Measurements from ENCODE around the gene PPP4R3C. TPM values are rescaled to one million over a fixed set of nuclear protein-coding genes. Genes with fewer than 3 reads are reported as not detected.

The PPP4R3C gene
- total and polyA plus RNA-seq, 2 of the 13 experiments (the other 11 are each of a cell fraction or from before 2014, with no cell fraction given), result not detected

GRCh38 chrX:27445438-27445837, 17.7 kb downstream of the PPP4R3C start (continued):
- TF ChIP-seq SOX13 (IDR thresholded peaks at IDR 0.05) (no peak), SOX13 (CRISPR knock-in tag; conservative IDR thresholded peaks at IDR 0.05 in 1 of 2, IDR thresholded peaks at IDR 0.05 in 1 of 2) (peak in 1 of 2 experiments; percentile 84; a peak in 2 of 4 replicates), TFDP1 (CRISPR knock-in tag; IDR thresholded peaks at IDR 0.05; ENCODE audit: borderline replicate concordance) (no peak), HNF4G (IDR thresholded peaks at IDR 0.05; ENCODE audit: borderline replicate concordance, low read depth, low read length) (peak; percentile 66; the same call in 1 of the 2 replicates), HNF4G (CRISPR knock-in tag; IDR thresholded peaks at IDR 0.05; ENCODE audit: borderline replicate concordance, low read depth) (no peak), RARG (CRISPR knock-in tag; IDR thresholded peaks at IDR 0.05; ENCODE audit: low read depth) (no peak), SMARCC2 (IDR thresholded peaks at IDR 0.05) (no peak), RFXAP (CRISPR knock-in tag; IDR thresholded peaks at IDR 0.05; ENCODE audit: borderline replicate concordance) (no peak), FOXA1 (IDR thresholded peaks at IDR 0.05) (no peak), FOXA1 (CRISPR knock-in tag; IDR thresholded peaks at IDR 0.05) (peak; percentile 49; the same call in 1 of the 2 replicates), SALL1 (CRISPR knock-in tag; IDR thresholded peaks at IDR 0.05) (peak; percentile 57; the same call in 1 of the 2 replicates), NFE2L1 (CRISPR knock-in tag; IDR thresholded peaks at IDR 0.05; ENCODE audit: borderline replicate concordance) (no peak), ZBTB14 (CRISPR knock-in tag; IDR thresholded peaks at IDR 0.05) (no peak), ZNF75D (CRISPR knock-in tag; IDR thresholded peaks at IDR 0.05; ENCODE audit: borderline replicate concordance) (no peak), SOX5 (CRISPR knock-in tag; IDR thresholded peaks at IDR 0.05; ENCODE audit: borderline replicate concordance) (peak; percentile 72), SOX6 (IDR thresholded peaks at IDR 0.05) (no peak), SOX6 (CRISPR knock-in tag; IDR thresholded peaks at IDR 0.05) (peak; percentile 89), NCOA2 (CRISPR knock-in tag; IDR thresholded peaks at IDR 0.05) (peak; percentile 90), RARA (CRISPR knock-in tag; IDR thresholded peaks at IDR 0.05) (peak; percentile 40), HOXA3 (CRISPR knock-in tag; IDR thresholded peaks at IDR 0.05) (peak; percentile 37; the same call in 1 of the 2 replicates), FOXJ3 (CRISPR knock-in tag; IDR thresholded peaks at IDR 0.05; ENCODE audit: borderline replicate concordance) (peak; percentile 77; the same call in 1 of the 2 replicates), ZNF720 (CRISPR knock-in tag; IDR thresholded peaks at IDR 0.05) (no peak), ATF4 (CRISPR knock-in tag; IDR thresholded peaks at IDR 0.05) (0 out of 4 replicates have a peak, but pooled peaks of 1 of the 2 experiments have one; percentile 44), TBX2 (CRISPR knock-in tag; IDR thresholded peaks at IDR 0.05; ENCODE audit: borderline replicate concordance) (peak; percentile 24; the same call in 1 of the 2 replicates)
- TF ChIP-seq, protein P1, sequence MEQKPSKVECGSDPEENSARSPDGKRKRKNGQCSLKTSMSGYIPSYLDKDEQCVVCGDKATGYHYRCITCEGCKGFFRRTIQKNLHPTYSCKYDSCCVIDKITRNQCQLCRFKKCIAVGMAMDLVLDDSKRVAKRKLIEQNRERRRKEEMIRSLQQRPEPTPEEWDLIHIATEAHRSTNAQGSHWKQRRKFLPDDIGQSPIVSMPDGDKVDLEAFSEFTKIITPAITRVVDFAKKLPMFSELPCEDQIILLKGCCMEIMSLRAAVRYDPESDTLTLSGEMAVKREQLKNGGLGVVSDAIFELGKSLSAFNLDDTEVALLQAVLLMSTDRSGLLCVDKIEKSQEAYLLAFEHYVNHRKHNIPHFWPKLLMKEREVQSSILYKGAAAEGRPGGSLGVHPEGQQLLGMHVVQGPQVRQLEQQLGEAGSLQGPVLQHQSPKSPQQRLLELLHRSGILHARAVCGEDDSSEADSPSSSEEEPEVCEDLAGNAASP (CRISPR knock-in tag; IDR thresholded peaks at IDR 0.05; ENCODE audit: borderline replicate concordance), result peak; percentile 41; the same call in 1 of the 2 replicates
- TF ChIP-seq, protein P2, sequence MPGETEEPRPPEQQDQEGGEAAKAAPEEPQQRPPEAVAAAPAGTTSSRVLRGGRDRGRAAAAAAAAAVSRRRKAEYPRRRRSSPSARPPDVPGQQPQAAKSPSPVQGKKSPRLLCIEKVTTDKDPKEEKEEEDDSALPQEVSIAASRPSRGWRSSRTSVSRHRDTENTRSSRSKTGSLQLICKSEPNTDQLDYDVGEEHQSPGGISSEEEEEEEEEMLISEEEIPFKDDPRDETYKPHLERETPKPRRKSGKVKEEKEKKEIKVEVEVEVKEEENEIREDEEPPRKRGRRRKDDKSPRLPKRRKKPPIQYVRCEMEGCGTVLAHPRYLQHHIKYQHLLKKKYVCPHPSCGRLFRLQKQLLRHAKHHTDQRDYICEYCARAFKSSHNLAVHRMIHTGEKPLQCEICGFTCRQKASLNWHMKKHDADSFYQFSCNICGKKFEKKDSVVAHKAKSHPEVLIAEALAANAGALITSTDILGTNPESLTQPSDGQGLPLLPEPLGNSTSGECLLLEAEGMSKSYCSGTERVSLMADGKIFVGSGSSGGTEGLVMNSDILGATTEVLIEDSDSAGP (CRISPR knock-in tag; IDR thresholded peaks at IDR 0.05; ENCODE audit: borderline replicate concordance), result no peak

All from HepG2 (cell line).